Breast epithelium (tissue), 3 donors: ENCODE measurements around the gene TRMT2A.

ENCODE experiments used
- POLR2A ChIP-seq: fragments of 450-650 bp; IDR thresholded peaks from one replicate; pipeline ENCODE4 v1.6.1; 2016; ENCODE audit warnings: antibody characterized with exemption, mild to moderate bottlenecking, moderate library complexity
- POLR2AphosphoS5 ChIP-seq, 3 donors: sonication (generic); formaldehyde crosslinking; IDR thresholded peaks; one replicate each; pipeline ENCODE4 v1.6.1; 2017; ENCODE audit warnings: antibody characterized with exemption in 3 of 3
- TF ChIP-seq, protein P1 (sequence below), 3 donors: fragments of 450-650 bp; IDR thresholded peaks; one replicate each; pipeline ENCODE4 v1.5.1; 2016 to 2017; ENCODE audit warnings: antibody characterized with exemption in 3 of 3, mild to moderate bottlenecking in 3 of 3, moderate library complexity in 3 of 3

GRCh38 chr22:20128902-20129746 lies 12.1 kb upstream of the TRMT2A start:
- no peak for TF ChIP-seq POLR2AphosphoS5 (IDR thresholded peaks at IDR 0.05)
- TF ChIP-seq POLR2A: no peak
- TF ChIP-seq, protein P1, sequence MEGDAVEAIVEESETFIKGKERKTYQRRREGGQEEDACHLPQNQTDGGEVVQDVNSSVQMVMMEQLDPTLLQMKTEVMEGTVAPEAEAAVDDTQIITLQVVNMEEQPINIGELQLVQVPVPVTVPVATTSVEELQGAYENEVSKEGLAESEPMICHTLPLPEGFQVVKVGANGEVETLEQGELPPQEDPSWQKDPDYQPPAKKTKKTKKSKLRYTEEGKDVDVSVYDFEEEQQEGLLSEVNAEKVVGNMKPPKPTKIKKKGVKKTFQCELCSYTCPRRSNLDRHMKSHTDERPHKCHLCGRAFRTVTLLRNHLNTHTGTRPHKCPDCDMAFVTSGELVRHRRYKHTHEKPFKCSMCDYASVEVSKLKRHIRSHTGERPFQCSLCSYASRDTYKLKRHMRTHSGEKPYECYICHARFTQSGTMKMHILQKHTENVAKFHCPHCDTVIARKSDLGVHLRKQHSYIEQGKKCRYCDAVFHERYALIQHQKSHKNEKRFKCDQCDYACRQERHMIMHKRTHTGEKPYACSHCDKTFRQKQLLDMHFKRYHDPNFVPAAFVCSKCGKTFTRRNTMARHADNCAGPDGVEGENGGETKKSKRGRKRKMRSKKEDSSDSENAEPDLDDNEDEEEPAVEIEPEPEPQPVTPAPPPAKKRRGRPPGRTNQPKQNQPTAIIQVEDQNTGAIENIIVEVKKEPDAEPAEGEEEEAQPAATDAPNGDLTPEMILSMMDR (IDR thresholded peaks at IDR 0.05): no peak
